Upper lobe of left lung (tissue), 6 donors: ENCODE results near the gene SLC25A29. TPM values are rescaled to one million over a fixed set of nuclear protein-coding genes. Genes with fewer than 3 reads are reported as not detected.
"Not testable (repeated sequence)": the region's sequence is repeated elsewhere in the genome, so short reads cannot be mapped to it uniquely, and the experiment has no call there.

ENCODE experiments used
- ATAC-seq, 2 donors: fragments of 200-7000 bp; cut with Tn5 transposase; one replicate each; pipeline ENCODE4 v1.9.1; 2022; ENCODE audit warnings: mild to moderate bottlenecking in 2 of 2, moderate library complexity in 2 of 2; ENCODE audit not compliant: low FRiP score in 2 of 2
- DNase-seq, 2 donors: peaks; one replicate each; pipeline ENCODE4 v3.0.0-alpha.2; 2019 to 2020
- H3K27ac ChIP-seq, 4 donors: fragments of 200-600 bp; sonication (generic); one replicate each; pipeline ENCODE4 v1.5.1; 2016 to 2019
- H3K27me3 ChIP-seq, 4 donors: fragments of 200-600 bp; sonication (generic); one replicate each; pipeline ENCODE4 v1.5.1; 2017 to 2019
- H3K36me3 ChIP-seq, 4 donors: fragments of 200-600 bp; sonication (generic); one replicate each; pipeline ENCODE4 v1.5.1; 2016 to 2019
- H3K4me1 ChIP-seq, 4 donors: fragments of 200-600 bp; sonication (generic); one replicate each; pipeline ENCODE4 v1.5.1; 2018 to 2019
- H3K4me3 ChIP-seq, 4 donors: fragments of 200-600 bp; sonication (generic); one replicate each; pipeline ENCODE4 v1.5.1; 2017 to 2019; ENCODE audit warnings: mild to moderate bottlenecking in 2 of 4, moderate library complexity in 1 of 4
- H3K9me3 ChIP-seq, 4 donors: fragments of 200-600 bp; sonication (generic); one replicate each; pipeline ENCODE4 v1.5.1; 2018 to 2019
- EP300 ChIP-seq, 4 donors: sonication (generic); formaldehyde crosslinking; IDR thresholded peaks; one replicate each; pipeline ENCODE4 v1.5.1; 2017; ENCODE audit warnings: antibody characterized with exemption in 4 of 4, control low read depth in 2 of 4
- POLR2A ChIP-seq, 4 donors: fragments of 450-650 bp; IDR thresholded peaks; one replicate each; pipeline ENCODE4 v1.5.1; 2016 to 2017; ENCODE audit warnings: antibody characterized with exemption in 4 of 4, mild to moderate bottlenecking in 2 of 4
- POLR2AphosphoS5 ChIP-seq, 2 donors: sonication (generic); formaldehyde crosslinking; IDR thresholded peaks; one replicate each; pipeline ENCODE4 v1.5.1; 2017; ENCODE audit warnings: antibody characterized with exemption in 2 of 2
- WGBS, 2 donors: methylation state at CpG; one replicate each; pipeline ENCODE4 v1.1.5; 2017 to 2018; 5-methylcytosine and 5-hydroxymethylcytosine counted together
- total RNA-seq, 6 donors: library from RNA; depleted of rRNA in 4 of 6; stranded (reverse); fragments of >200 nt in 4 of 6; gene quantifications; one replicate each; pipeline versions ENCODE4 v1.1.0 to v1.2.1, GENCODE V29; 2016 to 2021
- TF ChIP-seq, protein P1 (sequence below), 6 experiments: fragments of 450-650 bp in 4 of 6; fragments of 200-600 bp in 2 of 6; sonication (generic) in 2 of 6; IDR thresholded peaks; one replicate each; pipeline ENCODE4 v1.5.1; 2016 to 2019; ENCODE audit warnings: antibody characterized with exemption in 6 of 6
- donor health status: DM: no; HTN: no; CAD: no; lungs with moderate emphysema.
- donor health status: DM: no; HTN: yes; CAD: no; lungs with severe emphysema.

The SLC25A29 gene
- total RNA-seq, 6 donors from 2014 or later, result 81.5 to 275 (median 96.6) TPM

DNA sequence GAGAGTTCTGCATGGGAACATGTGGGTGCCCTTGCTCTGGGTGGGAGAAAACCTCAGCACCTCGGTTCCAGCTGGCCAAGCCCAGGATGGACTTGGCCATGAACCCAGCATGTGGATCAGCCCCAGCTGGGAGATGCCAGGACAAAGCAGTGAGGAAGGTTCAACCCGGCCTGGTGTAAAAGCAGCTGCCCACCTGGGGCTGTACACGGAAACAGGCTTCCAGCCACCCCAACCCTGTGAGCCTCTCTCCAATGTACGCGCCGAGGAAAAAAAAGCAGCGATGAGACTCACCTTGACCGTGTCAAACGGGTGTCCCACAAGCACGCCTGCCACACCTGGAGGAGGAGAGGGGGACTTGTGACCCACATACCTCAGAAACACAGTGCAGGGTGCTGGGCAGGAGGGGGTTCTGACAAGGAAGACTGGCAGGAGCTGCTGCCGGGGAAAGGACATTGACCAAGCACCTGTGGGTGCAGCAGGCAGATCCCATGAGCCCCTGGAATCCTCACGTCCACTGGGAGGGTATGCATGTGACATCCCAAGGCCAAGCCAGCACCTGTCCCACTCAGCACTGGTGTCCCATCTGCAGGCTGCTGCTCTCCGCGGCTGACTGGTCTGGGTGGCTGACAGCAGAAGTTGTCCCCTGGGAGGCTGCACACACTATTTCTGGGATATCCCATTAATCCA lies 7.5 kb downstream of the SLC25A29 start:
- no peak for ATAC-seq
- peaks cover 35 to 47% (median 38%) of the 10 kb centered on the region in 4 donors for H3K4me1 ChIP-seq
- no peaks in the 10 kb centered on the region for H3K27me3 ChIP-seq
- DNase-seq, result no peak
- no peak overlapping the region for H3K27ac ChIP-seq
- TF ChIP-seq POLR2A (IDR thresholded peaks at IDR 0.05) (no peak), POLR2AphosphoS5 (IDR thresholded peaks at IDR 0.05) (no peak), EP300 (IDR thresholded peaks at IDR 0.05) (no peak)
- TF ChIP-seq, protein P1, sequence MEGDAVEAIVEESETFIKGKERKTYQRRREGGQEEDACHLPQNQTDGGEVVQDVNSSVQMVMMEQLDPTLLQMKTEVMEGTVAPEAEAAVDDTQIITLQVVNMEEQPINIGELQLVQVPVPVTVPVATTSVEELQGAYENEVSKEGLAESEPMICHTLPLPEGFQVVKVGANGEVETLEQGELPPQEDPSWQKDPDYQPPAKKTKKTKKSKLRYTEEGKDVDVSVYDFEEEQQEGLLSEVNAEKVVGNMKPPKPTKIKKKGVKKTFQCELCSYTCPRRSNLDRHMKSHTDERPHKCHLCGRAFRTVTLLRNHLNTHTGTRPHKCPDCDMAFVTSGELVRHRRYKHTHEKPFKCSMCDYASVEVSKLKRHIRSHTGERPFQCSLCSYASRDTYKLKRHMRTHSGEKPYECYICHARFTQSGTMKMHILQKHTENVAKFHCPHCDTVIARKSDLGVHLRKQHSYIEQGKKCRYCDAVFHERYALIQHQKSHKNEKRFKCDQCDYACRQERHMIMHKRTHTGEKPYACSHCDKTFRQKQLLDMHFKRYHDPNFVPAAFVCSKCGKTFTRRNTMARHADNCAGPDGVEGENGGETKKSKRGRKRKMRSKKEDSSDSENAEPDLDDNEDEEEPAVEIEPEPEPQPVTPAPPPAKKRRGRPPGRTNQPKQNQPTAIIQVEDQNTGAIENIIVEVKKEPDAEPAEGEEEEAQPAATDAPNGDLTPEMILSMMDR (IDR thresholded peaks at IDR 0.05), result no peak
- H3K4me3 ChIP-seq, result no peak overlapping the region
- H3K36me3 ChIP-seq, result peaks cover 0 to 7% (median 3%) of the 10 kb centered on the region in 4 donors
- WGBS, 2 donors, result 93 to 94% methylated on average over 10 to 14 of the region's 14 CpGs
- no peaks in the 10 kb centered on the region for H3K9me3 ChIP-seq

GRCh38 chr14:100297320-100298300 lies 8.6 kb downstream of the SLC25A29 start:
- ATAC-seq, result peak; percentile 88 to 92
- peak; percentile 84 to 88 for DNase-seq

GRCh38 chr14:100296729-100297128 lies 9.5 kb downstream of the SLC25A29 start:
- WGBS, 2 donors, result 79 to 81% methylated on average over 11 of the region's 11 CpGs
- not testable (repeated sequence) for H3K27me3 ChIP-seq, H3K9me3 ChIP-seq, ATAC-seq, H3K4me3 ChIP-seq, DNase-seq
- H3K36me3 ChIP-seq, result peaks cover 3 to 20% (median 15%) of the 10 kb centered on the region in 4 donors
- peaks cover 18 to 28% (median 23%) of the 10 kb centered on the region in 4 donors for H3K4me1 ChIP-seq
- H3K27ac ChIP-seq, result peak overlapping the region; percentile 55 to 80 (median 65)

More at GRCh38 chr14:100297320-100298300, 8.6 kb downstream of the SLC25A29 start:
- peak in 1 of 2 donors; percentile 67 for TF ChIP-seq POLR2AphosphoS5 (IDR thresholded peaks at IDR 0.05)
- peak in 1 of 4 donors; percentile 24 for TF ChIP-seq EP300 (IDR thresholded peaks at IDR 0.05)
- TF ChIP-seq, protein P1 (IDR thresholded peaks at IDR 0.05), result no peak
- peak in 1 of 4 donors; percentile 34 for TF ChIP-seq POLR2A (IDR thresholded peaks at IDR 0.05)
- 32 to 39% methylated on average over 22 to 25 of the region's 30 CpGs for WGBS, 2 donors
- Histone ChIP-seq H3K4me3 (peak overlapping the region in 1 of 4 donors; percentile 0), H3K27ac (peak overlapping the region; percentile 55 to 80 (median 65)), H3K36me3 (peaks cover 0 to 11% (median 6%) of the 10 kb centered on the region in 4 donors), H3K4me1 (peaks cover 25 to 36% (median 29%) of the 10 kb centered on the region in 4 donors), H3K9me3 (no peaks in the 10 kb centered on the region), H3K27me3 (no peaks in the 10 kb centered on the region)

- no peak for DNase-seq
- no peak for TF ChIP-seq EP300 (IDR thresholded peaks at IDR 0.05)
- TF ChIP-seq, protein P1 (IDR thresholded peaks at IDR 0.05), result no peak
- no peak for TF ChIP-seq POLR2A (IDR thresholded peaks at IDR 0.05)
- no peak for TF ChIP-seq POLR2AphosphoS5 (IDR thresholded peaks at IDR 0.05)
- H3K36me3 ChIP-seq, result peaks cover 7 to 26% (median 19%) of the 10 kb centered on the region in 4 donors
- WGBS, 2 donors, result 81% methylated on average over 9 of the region's 9 CpGs
- H3K9me3 ChIP-seq, result no peaks in the 10 kb centered on the region
- H3K27me3 ChIP-seq, result no peaks in the 10 kb centered on the region
- ATAC-seq, result no peak
- H3K4me3 ChIP-seq, result no peak overlapping the region
- H3K4me1 ChIP-seq, result peaks cover 18 to 27% (median 23%) of the 10 kb centered on the region in 4 donors
- peak overlapping the region in 1 of 4 donors; percentile 80 for H3K27ac ChIP-seq
Observed at GRCh38 chr14:100296106-100296651, 10.1 kb downstream of the SLC25A29 start.
